ENCODE data around the gene GNAI3.

The GNAI3 gene

DNA sequence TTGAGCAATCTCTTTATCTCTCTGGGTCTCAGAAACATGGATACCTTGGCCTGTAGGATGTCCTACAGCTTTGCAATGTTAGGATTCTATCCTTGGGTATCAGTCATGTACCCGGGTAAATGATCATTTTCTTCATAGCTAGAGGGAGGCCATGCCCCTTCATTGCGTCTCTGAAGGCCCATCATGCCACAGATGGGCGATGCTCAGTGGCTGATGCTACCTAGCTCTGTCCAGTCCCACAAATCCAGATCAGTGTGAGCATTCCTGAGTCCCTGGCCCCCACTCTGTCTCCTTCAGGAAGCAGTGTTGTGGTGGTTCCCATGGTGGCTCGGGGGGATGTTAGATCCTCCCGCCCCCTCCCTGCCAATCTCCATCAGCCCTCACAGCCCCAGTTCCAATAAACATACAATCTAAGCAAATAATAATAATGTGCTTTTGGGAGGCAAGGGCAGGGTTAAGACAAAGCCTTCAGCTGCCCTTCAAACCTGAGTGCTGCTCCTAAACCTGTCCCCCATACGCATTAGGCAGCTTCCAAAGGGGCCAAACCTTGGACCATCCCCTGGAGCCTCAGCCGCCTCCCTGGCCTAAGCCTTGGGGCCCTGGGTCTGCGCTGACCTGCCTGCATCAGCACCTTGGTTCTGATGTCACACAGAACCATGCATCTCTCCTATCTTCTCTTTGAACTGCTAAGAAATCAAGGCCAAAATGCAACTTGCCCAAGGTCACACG lies 9.4 kb upstream of the GNAI3 start:
- DNase-seq: no peak
- H3K36me3 ChIP-seq: no peaks in the 10 kb centered on the region
- no peaks in the 10 kb centered on the region for H3K9me3 ChIP-seq (ENCODE audit: severe bottlenecking)
- TF ChIP-seq, protein P1, sequence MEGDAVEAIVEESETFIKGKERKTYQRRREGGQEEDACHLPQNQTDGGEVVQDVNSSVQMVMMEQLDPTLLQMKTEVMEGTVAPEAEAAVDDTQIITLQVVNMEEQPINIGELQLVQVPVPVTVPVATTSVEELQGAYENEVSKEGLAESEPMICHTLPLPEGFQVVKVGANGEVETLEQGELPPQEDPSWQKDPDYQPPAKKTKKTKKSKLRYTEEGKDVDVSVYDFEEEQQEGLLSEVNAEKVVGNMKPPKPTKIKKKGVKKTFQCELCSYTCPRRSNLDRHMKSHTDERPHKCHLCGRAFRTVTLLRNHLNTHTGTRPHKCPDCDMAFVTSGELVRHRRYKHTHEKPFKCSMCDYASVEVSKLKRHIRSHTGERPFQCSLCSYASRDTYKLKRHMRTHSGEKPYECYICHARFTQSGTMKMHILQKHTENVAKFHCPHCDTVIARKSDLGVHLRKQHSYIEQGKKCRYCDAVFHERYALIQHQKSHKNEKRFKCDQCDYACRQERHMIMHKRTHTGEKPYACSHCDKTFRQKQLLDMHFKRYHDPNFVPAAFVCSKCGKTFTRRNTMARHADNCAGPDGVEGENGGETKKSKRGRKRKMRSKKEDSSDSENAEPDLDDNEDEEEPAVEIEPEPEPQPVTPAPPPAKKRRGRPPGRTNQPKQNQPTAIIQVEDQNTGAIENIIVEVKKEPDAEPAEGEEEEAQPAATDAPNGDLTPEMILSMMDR (IDR thresholded peaks at IDR 0.05; ENCODE audit: low read depth, low read length): no peak
- H3K27ac ChIP-seq: no peak overlapping the region; the same call in 1 of the 2 replicates
- no peaks in the 10 kb centered on the region for H3K27me3 ChIP-seq (ENCODE audit: insufficient read depth, low read depth, severe bottlenecking)
- H3K4me3 ChIP-seq (ENCODE audit: low read depth, low read length): no peak overlapping the region

DNA sequence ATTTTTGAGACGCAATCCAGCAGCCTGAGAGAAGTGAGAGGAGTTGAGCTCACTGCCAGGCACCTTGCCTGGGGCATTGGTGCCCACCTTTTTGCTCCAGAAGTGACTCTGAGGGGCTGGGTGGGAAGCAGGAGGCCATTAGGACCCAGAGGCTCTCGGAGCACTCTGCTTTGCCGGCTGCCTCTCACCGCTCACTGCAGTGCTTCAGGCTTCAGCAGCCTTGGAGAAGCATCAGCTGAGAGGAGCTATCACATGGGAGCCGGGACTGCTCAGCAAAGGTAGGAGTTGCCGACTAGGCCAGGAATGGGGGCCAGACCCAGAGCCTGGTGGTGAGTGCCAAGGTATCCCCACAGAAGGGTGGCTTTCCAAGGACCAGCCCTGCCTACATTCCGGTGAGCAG lies 8.7 kb upstream of the GNAI3 start, which contains the start of gene GPR61:
TSS of gene GPR61 (plus strand) at position 197 of the 400 bp plus-strand sequence. CDS start 3,151 bp downstream, outside the sequence.
- DNase-seq: no peak
- no peaks in the 10 kb centered on the region for H3K9me3 ChIP-seq (ENCODE audit: severe bottlenecking)
- no peak within 1 kb of the TSS for H3K4me3 ChIP-seq (ENCODE audit: low read depth, low read length)
- no peak within 1 kb of the TSS; the same call in 1 of the 2 replicates for H3K27ac ChIP-seq
- H3K27me3 ChIP-seq (ENCODE audit: insufficient read depth, low read depth, severe bottlenecking): no peaks in the 10 kb centered on the region
- H3K36me3 ChIP-seq: no peaks in the 10 kb centered on the region
- TF ChIP-seq, protein P1 (IDR thresholded peaks at IDR 0.05; ENCODE audit: low read depth, low read length): no peak

DNA sequence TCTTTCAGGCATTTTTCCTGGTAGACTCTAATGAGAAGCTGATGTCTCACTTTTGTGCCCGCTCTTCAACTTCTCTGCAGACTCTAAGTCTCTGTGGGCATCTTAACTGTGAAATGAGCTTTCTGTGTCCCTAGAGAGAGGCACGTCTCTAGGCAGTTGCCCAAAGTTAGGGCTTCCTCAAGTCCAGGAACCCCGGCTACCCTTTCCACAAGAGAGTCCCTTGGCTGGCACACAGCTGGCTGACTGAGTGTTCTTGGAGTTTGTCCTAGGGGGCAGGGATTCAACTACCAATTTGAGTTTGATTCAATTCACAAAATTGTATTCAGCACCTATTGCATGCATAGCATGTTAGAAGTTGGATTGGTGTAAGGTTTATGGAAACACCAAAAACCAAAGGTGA lies 7.3 kb upstream of the GNAI3 start:
- H3K36me3 ChIP-seq: no peaks in the 10 kb centered on the region
- H3K9me3 ChIP-seq (ENCODE audit: severe bottlenecking): no peaks in the 10 kb centered on the region
- H3K27me3 ChIP-seq (ENCODE audit: insufficient read depth, low read depth, severe bottlenecking): no peaks in the 10 kb centered on the region
- H3K4me3 ChIP-seq (ENCODE audit: low read depth, low read length): no peak overlapping the region
- TF ChIP-seq, protein P1 (IDR thresholded peaks at IDR 0.05; ENCODE audit: low read depth, low read length): no peak
- no peak for DNase-seq
- no peak overlapping the region for H3K27ac ChIP-seq

DNA sequence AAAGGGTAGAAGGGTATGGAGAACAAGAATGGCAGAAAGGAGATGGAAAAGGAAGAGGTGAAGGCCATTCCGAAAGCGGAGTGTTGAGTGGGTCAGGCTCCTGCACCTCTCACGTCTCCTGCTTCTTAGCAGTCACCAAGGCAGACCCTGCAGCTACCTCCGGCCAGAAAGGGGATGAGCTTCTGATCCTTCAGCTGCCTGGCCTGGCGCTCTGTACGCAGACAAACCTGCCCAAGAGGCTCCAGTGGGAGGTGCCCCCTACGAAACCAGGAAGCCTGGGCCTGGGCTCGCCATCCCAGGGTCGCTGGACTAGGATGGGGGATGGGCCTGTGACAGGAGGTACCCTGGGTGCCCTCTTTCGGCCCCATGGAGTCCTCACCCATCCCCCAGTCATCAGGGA lies 5.8 kb upstream of the GNAI3 start:
- Histone ChIP-seq H3K9me3 (ENCODE audit: severe bottlenecking) (no peaks in the 10 kb centered on the region), H3K27ac (no peak overlapping the region), H3K4me3 (ENCODE audit: low read depth, low read length) (no peak overlapping the region), H3K36me3 (no peaks in the 10 kb centered on the region), H3K27me3 (ENCODE audit: insufficient read depth, low read depth, severe bottlenecking) (no peaks in the 10 kb centered on the region)
- no peak for DNase-seq
- TF ChIP-seq, protein P1 (IDR thresholded peaks at IDR 0.05; ENCODE audit: low read depth, low read length): no peak

DNA sequence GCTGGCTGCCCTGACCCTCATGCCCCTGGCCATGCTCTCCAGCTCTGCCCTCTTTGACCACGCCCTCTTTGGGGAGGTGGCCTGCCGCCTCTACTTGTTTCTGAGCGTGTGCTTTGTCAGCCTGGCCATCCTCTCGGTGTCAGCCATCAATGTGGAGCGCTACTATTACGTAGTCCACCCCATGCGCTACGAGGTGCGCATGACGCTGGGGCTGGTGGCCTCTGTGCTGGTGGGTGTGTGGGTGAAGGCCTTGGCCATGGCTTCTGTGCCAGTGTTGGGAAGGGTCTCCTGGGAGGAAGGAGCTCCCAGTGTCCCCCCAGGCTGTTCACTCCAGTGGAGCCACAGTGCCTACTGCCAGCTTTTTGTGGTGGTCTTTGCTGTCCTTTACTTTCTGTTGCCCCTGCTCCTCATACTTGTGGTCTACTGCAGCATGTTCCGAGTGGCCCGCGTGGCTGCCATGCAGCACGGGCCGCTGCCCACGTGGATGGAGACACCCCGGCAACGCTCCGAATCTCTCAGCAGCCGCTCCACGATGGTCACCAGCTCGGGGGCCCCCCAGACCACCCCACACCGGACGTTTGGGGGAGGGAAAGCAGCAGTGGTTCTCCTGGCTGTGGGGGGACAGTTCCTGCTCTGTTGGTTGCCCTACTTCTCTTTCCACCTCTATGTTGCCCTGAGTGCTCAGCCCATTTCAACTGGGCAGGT lies 5.0 kb upstream of the GNAI3 start:
- Histone ChIP-seq H3K27me3 (ENCODE audit: insufficient read depth, low read depth, severe bottlenecking) (no peaks in the 10 kb centered on the region), H3K27ac (no peak overlapping the region), H3K9me3 (ENCODE audit: severe bottlenecking) (no peaks in the 10 kb centered on the region), H3K4me3 (ENCODE audit: low read depth, low read length) (no peak overlapping the region), H3K36me3 (no peaks in the 10 kb centered on the region)
- TF ChIP-seq, protein P1 (IDR thresholded peaks at IDR 0.05; ENCODE audit: low read depth, low read length): no peak
- no peak for DNase-seq
